GM10847 (cell line): Measurements from ENCODE around the gene FBXL14.

ENCODE experiments used
- POLR2A ChIP-seq: IDR thresholded peaks from 2 replicates; pipeline ENCODE4 v1.6.1; 2011; ENCODE audit not compliant: insufficient read length; ENCODE audit errors: extremely low read depth

FBXL14 gene

GRCh38 chr12:1590221-1590979, 4.0 kb downstream of the FBXL14 start:
- no peak for TF ChIP-seq POLR2A

- no peak for TF ChIP-seq POLR2A
Observed at GRCh38 chr12:1588575-1588947, 5.8 kb downstream of the FBXL14 start.

GRCh38 chr12:1587927-1588574, 6.3 kb downstream of the FBXL14 start:
- TF ChIP-seq POLR2A, result no peak

GRCh38 chr12:1584326-1584725, 10.1 kb downstream of the FBXL14 start:
- TF ChIP-seq POLR2A, result no peak

- no peak for TF ChIP-seq POLR2A
Observed at GRCh38 chr12:1583421-1584078, 10.8 kb downstream of the FBXL14 start.

- TF ChIP-seq POLR2A, result no peak
Observed at GRCh38 chr12:1582709-1583050, 11.7 kb downstream of the FBXL14 start.

- no peak for TF ChIP-seq POLR2A
Observed at GRCh38 chr12:1581973-1582708, 12.2 kb downstream of the FBXL14 start.

- no peak for TF ChIP-seq POLR2A
Observed at GRCh38 chr12:1580526-1580925, 13.9 kb downstream of the FBXL14 start.

GRCh38 chr12:1579651-1580435, 14.5 kb downstream of the FBXL14 start:
- no peak for TF ChIP-seq POLR2A

- TF ChIP-seq POLR2A, result no peak
Observed at GRCh38 chr12:1576410-1577241, 17.8 kb downstream of the FBXL14 start.

- no peak for TF ChIP-seq POLR2A
Observed at GRCh38 chr12:1575408-1576401, 18.7 kb downstream of the FBXL14 start.

- no peak for TF ChIP-seq POLR2A
Observed at GRCh38 chr12:1574865-1575259, 19.5 kb downstream of the FBXL14 start.
